ENCODE data around the gene PIH1D2.

- TF ChIP-seq CTCF (IDR thresholded peaks at IDR 0.05; ENCODE audit: control extremely low read depth in 1 of 3, insufficient read depth in 1 of 3, low read depth in 1 of 3, low read length in 3 of 3) (peak in 2 of 3 experiments; percentile 53 to 59; a peak in 3 of 4 replicates), KDM1A (IDR thresholded peaks at IDR 0.05; ENCODE audit: borderline replicate concordance, low read length) (no peak)
Observed at GRCh38 chr11:112113539-112114457, 40.0 kb upstream of the PIH1D2 start.

All from H1 (cell line).